NCI-H2029 (cell line): ENCODE measurements around the gene CPE.
"Not testable (repeated sequence)": the region's sequence is repeated elsewhere in the genome, so short reads cannot be mapped to it uniquely, and the experiment has no call there.

Source experiments
- DNase-seq: peaks from one replicate; lab custom pipeline; 2025; lab: John Stamatoyannopoulos, UW

CPE gene

DNA sequence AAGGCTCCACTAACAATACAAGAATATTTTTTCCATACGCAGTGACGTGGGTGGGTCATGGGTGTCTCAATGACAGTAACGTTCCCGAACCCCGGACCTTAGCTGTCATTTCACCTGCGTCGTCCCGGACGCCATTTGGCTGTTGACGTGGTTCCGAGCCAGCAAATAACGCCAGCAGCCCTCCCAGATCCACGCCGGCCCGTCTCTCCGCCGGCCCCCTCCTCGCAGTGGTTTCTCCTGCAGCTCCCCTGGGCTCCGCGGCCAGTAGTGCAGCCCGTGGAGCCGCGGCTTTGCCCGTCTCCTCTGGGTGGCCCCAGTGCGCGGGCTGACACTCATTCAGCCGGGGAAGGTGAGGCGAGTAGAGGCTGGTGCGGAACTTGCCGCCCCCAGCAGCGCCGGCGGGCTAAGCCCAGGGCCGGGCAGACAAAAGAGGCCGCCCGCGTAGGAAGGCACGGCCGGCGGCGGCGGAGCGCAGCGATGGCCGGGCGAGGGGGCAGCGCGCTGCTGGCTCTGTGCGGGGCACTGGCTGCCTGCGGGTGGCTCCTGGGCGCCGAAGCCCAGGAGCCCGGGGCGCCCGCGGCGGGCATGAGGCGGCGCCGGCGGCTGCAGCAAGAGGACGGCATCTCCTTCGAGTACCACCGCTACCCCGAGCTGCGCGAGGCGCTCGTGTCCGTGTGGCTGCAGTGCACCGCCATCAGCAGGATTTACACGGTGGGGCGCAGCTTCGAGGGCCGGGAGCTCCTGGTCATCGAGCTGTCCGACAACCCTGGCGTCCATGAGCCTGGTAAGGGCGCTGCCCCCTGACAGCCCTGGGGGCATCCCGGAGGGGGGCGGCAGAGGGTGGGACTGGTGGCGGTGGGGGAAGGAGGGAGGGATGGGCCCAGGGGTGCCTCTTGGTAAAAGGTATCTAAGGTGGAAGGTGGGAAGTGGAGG, at the start of gene CPE:
Gene CPE (plus strand): TSS at position 264 of the 933 bp plus-strand sequence. CDS start 214 bp downstream, at position 478.
- peak; percentile 76 for DNase-seq

DNA sequence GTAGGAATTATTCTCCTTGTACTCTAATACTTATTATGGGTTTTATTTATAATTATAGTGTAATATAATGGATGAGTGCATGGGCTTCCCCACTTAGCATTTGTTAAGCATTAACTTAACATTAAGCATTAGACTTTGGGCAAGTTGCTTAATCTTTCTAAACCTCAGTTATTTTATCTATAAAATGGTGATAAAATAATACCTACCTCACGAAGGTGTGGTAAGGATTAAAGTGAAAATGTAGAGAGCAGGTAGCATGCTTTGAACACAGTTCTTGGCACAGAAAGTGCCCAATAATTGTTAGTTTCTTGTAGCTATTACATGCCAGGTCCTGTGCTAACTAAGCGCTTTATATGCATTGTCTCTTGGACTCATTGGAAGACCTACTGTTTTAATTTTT, 48.7 kb upstream of the CPE start:
- no peak for DNase-seq

- DNase-seq: no peak
Observed at GRCh38 chr4:165330666-165331065, 48.1 kb upstream of the CPE start.

- no peak for DNase-seq
Observed at GRCh38 chr4:165331359-165331758, 47.4 kb upstream of the CPE start.

DNA sequence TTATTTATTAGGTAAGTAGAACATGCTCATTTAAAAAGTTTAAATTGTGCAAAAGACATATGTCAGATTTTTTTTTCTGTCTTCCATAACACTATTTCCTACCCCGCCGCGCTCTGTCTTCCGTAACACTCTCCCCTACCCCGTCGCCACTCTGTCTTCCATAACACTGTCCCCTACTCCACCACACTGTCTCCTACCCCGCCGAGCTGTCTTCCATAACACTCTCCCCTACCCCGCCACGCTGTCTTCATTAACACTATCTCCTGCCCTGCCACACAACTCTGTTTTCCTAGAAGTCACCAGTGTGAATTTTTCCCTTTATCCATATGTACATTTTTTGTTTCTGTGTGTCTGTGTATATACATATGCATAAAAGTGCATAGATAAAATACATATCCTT, 47.0 kb upstream of the CPE start:
- no peak for DNase-seq

- DNase-seq: no peak
Observed at GRCh38 chr4:165332502-165332901, 46.3 kb upstream of the CPE start.

- DNase-seq: no peak
Observed at GRCh38 chr4:165335163-165335703, 43.6 kb upstream of the CPE start.

- DNase-seq: no peak
Observed at GRCh38 chr4:165336743-165337142, 42.1 kb upstream of the CPE start.

DNA sequence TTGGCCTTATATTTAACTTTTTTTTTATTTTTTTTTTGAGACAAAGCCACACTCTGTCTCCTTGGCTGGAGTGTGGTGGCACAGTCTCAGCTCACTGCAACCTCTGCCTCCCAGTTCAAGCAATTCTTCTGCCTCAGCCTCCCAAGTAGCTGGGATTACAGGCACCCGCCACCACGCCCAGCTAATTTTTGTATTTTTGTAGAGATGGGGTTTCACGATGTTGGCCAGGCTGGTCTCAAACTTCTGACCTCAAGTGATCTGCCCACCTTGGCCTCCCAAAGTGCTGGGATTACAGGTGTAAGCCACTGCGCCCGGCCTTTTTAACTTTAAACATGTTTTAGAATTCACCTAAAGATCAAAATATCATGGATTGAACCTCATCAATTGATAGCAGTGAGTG, 36.5 kb upstream of the CPE start:
- DNase-seq: not testable (repeated sequence)

- no peak for DNase-seq
Observed at GRCh38 chr4:165343353-165344191, 35.2 kb upstream of the CPE start.

GRCh38 chr4:165345666-165346417, 33.0 kb upstream of the CPE start:
- no peak for DNase-seq

GRCh38 chr4:165347647-165348569, 30.9 kb upstream of the CPE start:
- DNase-seq: no peak

- DNase-seq: no peak
Observed at GRCh38 chr4:165351359-165352130, 27.3 kb upstream of the CPE start.

GRCh38 chr4:165355900-165356300, 22.9 kb upstream of the CPE start:
- DNase-seq: no peak

DNA sequence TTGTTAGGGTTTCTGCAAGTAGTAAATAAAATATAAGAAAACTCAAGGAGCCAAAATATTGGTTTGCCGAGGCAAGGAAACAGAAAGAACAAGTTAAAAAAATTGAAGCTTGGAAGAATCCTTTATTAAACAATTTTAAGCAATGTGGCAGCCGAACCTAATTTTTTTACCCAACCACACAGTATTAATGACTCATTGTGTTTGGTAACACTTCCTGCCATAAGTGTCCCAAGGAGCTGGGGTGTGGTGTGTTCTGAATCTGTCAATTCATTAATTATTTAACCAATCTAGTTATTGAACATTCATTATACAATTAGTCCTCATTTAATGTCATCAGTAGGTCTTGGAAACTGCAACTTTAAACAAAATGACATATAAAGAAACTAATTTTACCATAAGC, 19.3 kb upstream of the CPE start:
- DNase-seq: no peak

DNA sequence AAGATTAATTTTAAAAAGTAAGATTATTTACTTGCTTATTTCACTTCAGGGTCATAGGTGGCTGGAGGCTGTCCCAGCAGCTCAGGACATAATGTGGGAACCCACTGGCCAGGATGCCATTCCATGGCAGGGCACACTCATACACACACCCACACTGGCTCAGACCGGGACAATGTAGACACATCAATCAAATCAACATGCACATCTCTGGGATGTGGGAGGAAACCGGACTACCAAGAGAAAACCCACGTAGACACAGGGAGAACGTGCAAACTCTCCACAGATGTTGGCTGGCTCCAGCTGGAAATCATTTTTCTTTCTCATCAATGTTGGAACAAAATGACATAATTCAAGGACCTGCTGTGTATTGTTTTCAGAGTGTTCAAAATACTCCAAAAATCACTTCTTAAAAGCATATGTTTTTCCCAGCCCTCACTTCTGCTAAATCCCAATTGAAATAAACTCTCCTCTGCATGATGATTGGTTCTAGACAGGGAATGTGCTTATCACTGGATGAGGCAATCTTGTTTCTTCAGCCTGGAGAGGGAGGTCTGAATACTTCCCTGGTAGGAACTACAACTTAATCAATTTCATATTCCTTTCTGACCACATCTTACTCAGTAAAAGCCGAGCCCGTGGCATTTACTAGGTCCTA, 18.6 kb upstream of the CPE start:
- DNase-seq: no peak

- no peak for DNase-seq
Observed at GRCh38 chr4:165360985-165361670, 17.7 kb upstream of the CPE start.

- DNase-seq: no peak
Observed at GRCh38 chr4:165361810-165362209, 17.0 kb upstream of the CPE start.
